Left lung (tissue), 14 donors: ENCODE measurements around the gene C4orf36. TPM values are rescaled to one million over a fixed set of nuclear protein-coding genes. Genes with fewer than 3 reads are reported as not detected.

ENCODE experiments used
- ATAC-seq: fragments of 200-7000 bp; cut with Tn5 transposase; one replicate; pipeline ENCODE4 v1.9.1; 2020; ENCODE audit warnings: moderate library complexity
- DNase-seq, 4 donors: peaks; one replicate each; pipeline ENCODE4 v3.0.0-alpha.2; 2013 to 2020
- H3K27ac ChIP-seq, 2 donors: fragments of 200-600 bp; sonication (generic) in 1 of 2; one replicate each; pipeline versions ENCODE4 v1.5.0 to v1.8.0; 2020 to 2021
- H3K27me3 ChIP-seq, 2 donors: fragments of 200-600 bp; sonication (generic) in 1 of 2; one replicate each; pipeline versions ENCODE4 v1.5.0 to v1.8.0; 2020 to 2021
- H3K36me3 ChIP-seq, 2 donors: fragments of 200-600 bp; sonication (generic) in 1 of 2; one replicate each; pipeline versions ENCODE4 v1.5.0 to v1.8.0; 2020 to 2021
- H3K4me1 ChIP-seq, 2 donors: fragments of 200-600 bp; one replicate each; pipeline ENCODE4 v1.8.0; 2021
- H3K4me3 ChIP-seq, 2 donors: fragments of 200-600 bp; sonication (generic) in 1 of 2; one replicate each; pipeline versions ENCODE4 v1.5.0 to v1.8.0; 2020 to 2021; ENCODE audit warnings: mild to moderate bottlenecking in 1 of 2
- H3K9me3 ChIP-seq, 2 donors: fragments of 200-600 bp; sonication (generic) in 1 of 2; one replicate each; pipeline versions ENCODE4 v1.5.0 to v1.8.0; 2020 to 2021
- CTCF ChIP-seq, 2 donors: fragments of 200-600 bp; sonication (generic) in 1 of 2; IDR thresholded peaks; one replicate each; pipeline versions ENCODE4 v1.5.0 to v1.8.0; 2021; ENCODE audit warnings: antibody characterized with exemption in 2 of 2
- intact Hi-C, 2 donors: fragments of 100-400 bp; cut with DNase I; formaldehyde crosslinking; loops; one replicate each; pipeline versions ENCODE4 v1.11.2 to v1.14.2; 2022
- long read RNA-seq, 12 donors: library from polyadenylated mRNA in 2 of 12; unstranded in 2 of 12; transcript quantifications; one replicate each; pipeline ENCODE4 v2.0.0 and lab custom pipeline, GENCODE V29; 2019 to 2026
- polyA plus RNA-seq, 6 donors: library from polyadenylated mRNA; unstranded; fragments of 120-200 nt; gene quantifications; one replicate each; pipeline ENCODE4 v1.2.1, GENCODE V29; 2013; ENCODE audit not compliant: insufficient read length in 6 of 6
- total RNA-seq, 2 donors: library from RNA; stranded (reverse); fragmentation: NEBNext Ultra II Directional; extraction: Animal tissue kit (Norgen Biotek cat#: 25700); gene quantifications; one replicate each; pipeline ENCODE4 v1.2.1, GENCODE V29; 2021
- donor health status: DM: no; HTN: yes; CAD: no.
- donor health status: DM: no; HTN: no; CAD: no.

Gene C4orf36
- total RNA-seq (1 to 10 TPM; 1.7 to 2.1 TPM), polyA plus RNA-seq (10 to 100 TPM in 5 of 6 donors, 1 to 10 TPM in 1; 6.0 to 11.4 (median 10.5) TPM)
- long read RNA-seq, donor 1: 0 reads
- long read RNA-seq, donor 2, partial matches to known transcripts: 0 of 3 reads
- long read RNA-seq, donor 2, other reads (novel, unspliced or antisense): 0 of 3 reads
- long read RNA-seq, donor 3: 0 reads
- long read RNA-seq, donor 4: 0 reads
- long read RNA-seq, donor 5, partial matches to known transcripts: 0 of 1 reads
- long read RNA-seq, donor 5, other reads (novel, unspliced or antisense): 0 of 1 reads
- long read RNA-seq, donor 6: 0 reads
- long read RNA-seq, donor 7, partial matches to known transcripts: 0 of 1 reads
- long read RNA-seq, donor 7, other reads (novel, unspliced or antisense): 0 of 1 reads
- long read RNA-seq, donor 8, partial matches to known transcripts: 0 of 1 reads
- long read RNA-seq, donor 8, other reads (novel, unspliced or antisense): 0 of 1 reads
- long read RNA-seq, donor 9: 0 reads
- long read RNA-seq, donor 10: 0 reads
- long read RNA-seq, donor 11: 0 reads
- long read RNA-seq, donor 12, partial matches to known transcripts: 0 of 3 reads
- long read RNA-seq, donor 12, other reads (novel, unspliced or antisense): 0 of 3 reads

- H3K4me3 ChIP-seq: peak within 1 kb of the TSS; percentile 60 to 84
- ATAC-seq: peak; percentile 91
- H3K4me1 ChIP-seq: peaks cover 0 to 28% of the 10 kb centered on the region in 2 donors
- no peaks in the 10 kb centered on the region for H3K9me3 ChIP-seq
- H3K36me3 ChIP-seq: no peaks in the 10 kb centered on the region
- peak within 1 kb of the TSS; percentile 80 to 84 for H3K27ac ChIP-seq
- intact Hi-C loops: no loop called here
- peak; percentile 79 to 93 (median 85) for DNase-seq
- TF ChIP-seq CTCF (IDR thresholded peaks at IDR 0.05): no peak
- H3K27me3 ChIP-seq: peaks cover 0 to 18% of the 10 kb centered on the region in 2 donors
Observed at GRCh38 chr4:86891762-86892635, at the start of gene C4orf36. TSS of gene C4orf36 (minus strand) at chr4:86892422. CDS start at chr4:86891520, 902 bp downstream.

GRCh38 chr4:86940920-86941460 is 48.8 kb upstream of the C4orf36 start:
- no peak for TF ChIP-seq CTCF (IDR thresholded peaks at IDR 0.05)
- DNase-seq (no peak), ATAC-seq (no peak)
- Histone ChIP-seq H3K4me1 (peaks cover 22 to 77% of the 10 kb centered on the region in 2 donors), H3K36me3 (no peaks in the 10 kb centered on the region), H3K27ac (no peak overlapping the region), H3K27me3 (no peaks in the 10 kb centered on the region), H3K4me3 (no peak overlapping the region), H3K9me3 (no peaks in the 10 kb centered on the region)
- intact Hi-C loops: no loop called here

GRCh38 chr4:86939729-86940575 is 47.7 kb upstream of the C4orf36 start:
- Histone ChIP-seq H3K4me3 (no peak overlapping the region), H3K4me1 (peaks cover 22 to 72% of the 10 kb centered on the region in 2 donors), H3K36me3 (no peaks in the 10 kb centered on the region), H3K27me3 (no peaks in the 10 kb centered on the region), H3K9me3 (no peaks in the 10 kb centered on the region), H3K27ac (peak overlapping the region; percentile 63 to 99)
- ATAC-seq: no peak
- intact Hi-C loops: loop anchor here in 1 of 2 donors (10.0 kb wide), 1 partner anchor 65 kb away; no protein-coding TSS in a partner anchor
- no peak for TF ChIP-seq CTCF (IDR thresholded peaks at IDR 0.05)
- DNase-seq: no peak

GRCh38 chr4:86938771-86939520 is 46.7 kb upstream of the C4orf36 start:
- no peak for TF ChIP-seq CTCF (IDR thresholded peaks at IDR 0.05)
- Histone ChIP-seq H3K36me3 (no peaks in the 10 kb centered on the region), H3K27me3 (no peaks in the 10 kb centered on the region), H3K9me3 (no peaks in the 10 kb centered on the region), H3K4me1 (peaks cover 23 to 74% of the 10 kb centered on the region in 2 donors), H3K4me3 (no peak overlapping the region), H3K27ac (peak overlapping the region; percentile 63 to 99)
- DNase-seq (peak in 1 of 4 donors; percentile 49), ATAC-seq (no peak)
- intact Hi-C loops: loop anchor here in 1 of 2 donors (10.0 kb wide), 1 partner anchor 66 kb away; no protein-coding TSS in a partner anchor
